Esophagus muscularis mucosa (tissue), 4 donors: ENCODE measurements around the gene KAT2B. TPM values are rescaled to one million over a fixed set of nuclear protein-coding genes. Genes with fewer than 3 reads are reported as not detected.
A peak's percentile ranks its signal among the peaks of the same experiment; 100 is the strongest.

Experiments
- DNase-seq: peaks from one replicate; pipeline ENCODE4 v3.0.0-alpha.2; 2017; ENCODE audit errors: extremely low spot score
- H3K27ac ChIP-seq, 4 donors: fragments of 200-600 bp; sonication (generic); replicated peaks in 1 of 4; 1 replicate in 3 of 4; 2 replicates in 1 of 4; pipeline ENCODE4 v1.5.1; 2016 to 2019; ENCODE audit warnings: mild to moderate bottlenecking in 1 of 4
- H3K27me3 ChIP-seq, 4 donors: fragments of 200-600 bp; sonication (generic); one replicate each; pipeline versions ENCODE4 v1.5.1 to v1.6.0; 2016 to 2019
- H3K36me3 ChIP-seq, 4 donors: fragments of 200-600 bp; sonication (generic); one replicate each; pipeline ENCODE4 v1.5.1; 2016 to 2019
- H3K4me1 ChIP-seq, 4 donors: fragments of 200-600 bp; sonication (generic); one replicate each; pipeline ENCODE4 v1.5.1; 2016 to 2019
- H3K4me3 ChIP-seq, 4 donors: fragments of 200-600 bp; sonication (generic); 1 replicate in 2 of 4; 2 replicates in 2 of 4; pipeline ENCODE4 v1.5.1; 2016 to 2019; ENCODE audit warnings: mild to moderate bottlenecking in 4 of 4, moderate library complexity in 1 of 4
- H3K9me3 ChIP-seq, 4 donors: fragments of 200-600 bp; sonication (generic); 1 replicate in 3 of 4; 2 replicates in 1 of 4; pipeline ENCODE4 v1.5.1; 2016 to 2019
- EP300 ChIP-seq: sonication (generic); formaldehyde crosslinking; IDR thresholded peaks from one replicate; pipeline ENCODE4 v1.6.1; 2017; ENCODE audit warnings: antibody characterized with exemption
- POLR2A ChIP-seq: fragments of 450-650 bp; IDR thresholded peaks from one replicate; pipeline ENCODE4 v1.6.1; 2017; ENCODE audit warnings: antibody characterized with exemption, moderate library complexity, mild to moderate bottlenecking, low read depth
- POLR2AphosphoS5 ChIP-seq, 2 donors: sonication (generic); formaldehyde crosslinking; IDR thresholded peaks; one replicate each; pipeline ENCODE4 v1.6.1; 2017; ENCODE audit warnings: antibody characterized with exemption in 2 of 2
- WGBS: methylation state at CpG from one replicate; pipeline ENCODE4 v1.1.5; 2018; 5-methylcytosine and 5-hydroxymethylcytosine counted together
- intact Hi-C: fragments of 100-400 bp; cut with DNase I; formaldehyde crosslinking; loops from one replicate; pipeline ENCODE4 v1.15.1; 2023
- total RNA-seq, 4 donors: library from RNA; depleted of rRNA; stranded (reverse); fragments of >200 nt; gene quantifications; one replicate each; pipeline versions ENCODE4 v1.1.0 to v1.2.1, GENCODE V29; 2016
- TF ChIP-seq, protein P1 (sequence below), 3 experiments: fragments of 200-600 bp in 2 of 3; fragments of 450-650 bp in 1 of 3; sonication (generic) in 2 of 3; IDR thresholded peaks; one replicate each; pipeline ENCODE4 v1.5.1; 2017 to 2019; ENCODE audit warnings: antibody characterized with exemption in 3 of 3, mild to moderate bottlenecking in 2 of 3, moderate library complexity in 1 of 3

The KAT2B gene
- total RNA-seq, 4 donors from 2014 or later: 37.8 to 58.5 (median 49.5) TPM

DNA sequence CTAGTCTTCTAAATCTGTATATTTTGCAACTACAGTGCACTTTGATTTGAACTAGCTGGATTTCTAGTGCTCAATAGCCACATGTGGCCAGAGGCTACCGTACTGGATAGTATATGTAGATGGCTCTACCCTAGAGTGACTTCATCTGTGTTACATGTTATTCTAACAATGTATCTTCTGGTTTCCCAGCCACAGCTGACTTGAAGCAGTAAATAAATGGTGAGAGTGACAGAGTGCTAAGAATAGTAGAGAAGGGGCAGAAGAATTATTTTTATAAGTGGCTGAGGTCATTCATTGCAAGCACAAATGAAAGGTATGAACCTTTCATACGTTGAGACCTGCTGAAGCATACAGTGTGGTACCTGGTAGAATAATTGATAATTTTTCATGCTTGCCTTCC lies 30.9 kb downstream of the KAT2B start:
- Histone ChIP-seq H3K36me3 (peaks cover 0 to 15% (median 4%) of the 10 kb centered on the region in 4 donors), H3K27ac (peak overlapping the region in 1 of 4 donors; percentile 21), H3K27me3 (no peaks in the 10 kb centered on the region), H3K9me3 (no peaks in the 10 kb centered on the region), H3K4me3 (no peak overlapping the region), H3K4me1 (peaks cover 12 to 38% (median 34%) of the 10 kb centered on the region in 4 donors)
- no peak for TF ChIP-seq POLR2A
- no peak for TF ChIP-seq EP300
- TF ChIP-seq, protein P1, sequence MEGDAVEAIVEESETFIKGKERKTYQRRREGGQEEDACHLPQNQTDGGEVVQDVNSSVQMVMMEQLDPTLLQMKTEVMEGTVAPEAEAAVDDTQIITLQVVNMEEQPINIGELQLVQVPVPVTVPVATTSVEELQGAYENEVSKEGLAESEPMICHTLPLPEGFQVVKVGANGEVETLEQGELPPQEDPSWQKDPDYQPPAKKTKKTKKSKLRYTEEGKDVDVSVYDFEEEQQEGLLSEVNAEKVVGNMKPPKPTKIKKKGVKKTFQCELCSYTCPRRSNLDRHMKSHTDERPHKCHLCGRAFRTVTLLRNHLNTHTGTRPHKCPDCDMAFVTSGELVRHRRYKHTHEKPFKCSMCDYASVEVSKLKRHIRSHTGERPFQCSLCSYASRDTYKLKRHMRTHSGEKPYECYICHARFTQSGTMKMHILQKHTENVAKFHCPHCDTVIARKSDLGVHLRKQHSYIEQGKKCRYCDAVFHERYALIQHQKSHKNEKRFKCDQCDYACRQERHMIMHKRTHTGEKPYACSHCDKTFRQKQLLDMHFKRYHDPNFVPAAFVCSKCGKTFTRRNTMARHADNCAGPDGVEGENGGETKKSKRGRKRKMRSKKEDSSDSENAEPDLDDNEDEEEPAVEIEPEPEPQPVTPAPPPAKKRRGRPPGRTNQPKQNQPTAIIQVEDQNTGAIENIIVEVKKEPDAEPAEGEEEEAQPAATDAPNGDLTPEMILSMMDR (IDR thresholded peaks at IDR 0.05): no peak
- TF ChIP-seq POLR2AphosphoS5 (IDR thresholded peaks at IDR 0.05): no peak
- intact Hi-C loops: no loop called here
- 65% methylated on average over 2 of the region's 2 CpGs for WGBS
- no peak for DNase-seq

DNA sequence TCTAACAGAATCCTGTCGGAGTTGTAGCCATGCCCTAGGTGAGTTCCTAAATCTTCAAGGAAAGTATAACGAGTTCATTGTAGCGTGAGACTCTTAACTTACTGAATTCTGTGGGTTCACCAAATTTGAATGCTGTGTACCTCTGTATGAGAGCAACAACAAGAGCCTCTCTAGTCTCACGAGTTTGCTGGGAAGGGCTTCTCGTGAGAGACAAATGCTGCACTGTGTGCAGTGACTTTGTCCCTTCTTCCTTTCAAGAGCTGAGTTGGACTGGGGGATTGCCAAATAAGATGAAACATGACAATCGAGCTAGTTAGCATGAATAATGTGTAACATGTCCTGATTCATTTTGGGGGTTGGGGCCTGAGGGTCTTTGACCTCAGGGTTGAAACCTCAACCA lies 32.2 kb downstream of the KAT2B start:
- Histone ChIP-seq H3K27ac (peak overlapping the region in 3 of 4 donors; percentile 18 to 27 (median 21)), H3K4me1 (peaks cover 12 to 31% (median 26%) of the 10 kb centered on the region in 4 donors), H3K9me3 (no peaks in the 10 kb centered on the region), H3K27me3 (no peaks in the 10 kb centered on the region), H3K4me3 (no peak overlapping the region), H3K36me3 (peaks cover 0 to 15% (median 4%) of the 10 kb centered on the region in 4 donors)
- DNase-seq: no peak
- WGBS: 81% methylated on average over 6 of the region's 6 CpGs
- intact Hi-C loops: no loop called here
- TF ChIP-seq, protein P1 (IDR thresholded peaks at IDR 0.05): no peak
- TF ChIP-seq POLR2A (no peak), POLR2AphosphoS5 (IDR thresholded peaks at IDR 0.05) (peak in 1 of 2 donors; percentile 6), EP300 (no peak)

DNA sequence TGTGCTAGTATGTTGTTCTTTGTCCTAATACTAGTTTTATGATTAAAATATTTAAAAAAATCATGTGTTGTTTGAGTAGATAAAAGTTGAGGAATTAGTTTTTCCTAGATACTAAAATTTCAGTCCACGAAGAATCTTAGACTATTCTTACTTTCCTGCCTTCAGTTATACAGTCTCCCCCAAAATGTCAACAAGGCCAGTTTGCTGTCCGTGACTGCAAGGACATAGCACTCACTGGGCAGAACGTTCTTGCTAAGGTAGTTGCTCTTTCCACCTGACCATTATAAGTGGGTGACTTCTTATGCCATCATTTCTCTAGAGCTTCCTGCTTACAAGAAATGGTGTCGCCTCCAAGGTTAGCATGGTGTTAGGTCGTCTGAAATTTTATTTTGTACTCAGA lies 32.8 kb downstream of the KAT2B start:
- Histone ChIP-seq H3K36me3 (peaks cover 0 to 15% (median 4%) of the 10 kb centered on the region in 4 donors), H3K4me1 (peaks cover 12 to 25% (median 19%) of the 10 kb centered on the region in 4 donors), H3K27me3 (no peaks in the 10 kb centered on the region), H3K27ac (peak overlapping the region in 1 of 4 donors; percentile 2), H3K9me3 (no peaks in the 10 kb centered on the region), H3K4me3 (no peak overlapping the region)
- intact Hi-C loops: no loop called here
- DNase-seq: no peak
- 85% methylated on average over 5 of the region's 5 CpGs for WGBS
- no peak for TF ChIP-seq POLR2AphosphoS5 (IDR thresholded peaks at IDR 0.05)
- TF ChIP-seq, protein P1 (IDR thresholded peaks at IDR 0.05): no peak
- TF ChIP-seq POLR2A: no peak
- no peak for TF ChIP-seq EP300

DNA sequence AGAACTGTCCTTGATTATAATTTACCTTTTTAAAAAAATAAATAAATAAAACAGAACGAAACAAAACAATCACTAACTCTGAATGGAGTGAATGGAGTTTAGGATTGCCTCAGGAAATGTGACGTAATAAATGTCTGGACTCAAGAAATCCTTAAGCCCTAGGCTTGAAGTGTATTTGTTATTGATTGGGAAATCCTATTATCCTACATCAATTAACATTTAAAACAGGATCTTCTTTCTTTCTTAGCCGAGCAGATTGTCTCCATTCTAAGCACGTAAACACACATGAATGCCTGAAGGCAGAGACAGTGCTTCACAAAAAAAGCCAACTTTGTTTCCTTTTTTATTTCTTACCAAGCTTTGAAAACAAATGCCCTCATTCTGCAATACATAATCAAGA lies 33.4 kb downstream of the KAT2B start:
- Histone ChIP-seq H3K9me3 (no peaks in the 10 kb centered on the region), H3K4me1 (peaks cover 11 to 19% (median 15%) of the 10 kb centered on the region in 4 donors), H3K36me3 (peaks cover 0 to 18% (median 6%) of the 10 kb centered on the region in 4 donors), H3K27ac (no peak overlapping the region), H3K4me3 (no peak overlapping the region), H3K27me3 (no peaks in the 10 kb centered on the region)
- WGBS: 87% methylated on average over 4 of the region's 4 CpGs
- intact Hi-C loops: no loop called here
- no peak for DNase-seq
- no peak for TF ChIP-seq EP300
- TF ChIP-seq POLR2A: no peak
- no peak for TF ChIP-seq POLR2AphosphoS5 (IDR thresholded peaks at IDR 0.05)
- TF ChIP-seq, protein P1 (IDR thresholded peaks at IDR 0.05): no peak
